Measurements from ENCODE around the gene PCAT6.
A peak's percentile ranks its signal among the peaks of the same experiment; 100 is the strongest.

The PCAT6 gene

DNA sequence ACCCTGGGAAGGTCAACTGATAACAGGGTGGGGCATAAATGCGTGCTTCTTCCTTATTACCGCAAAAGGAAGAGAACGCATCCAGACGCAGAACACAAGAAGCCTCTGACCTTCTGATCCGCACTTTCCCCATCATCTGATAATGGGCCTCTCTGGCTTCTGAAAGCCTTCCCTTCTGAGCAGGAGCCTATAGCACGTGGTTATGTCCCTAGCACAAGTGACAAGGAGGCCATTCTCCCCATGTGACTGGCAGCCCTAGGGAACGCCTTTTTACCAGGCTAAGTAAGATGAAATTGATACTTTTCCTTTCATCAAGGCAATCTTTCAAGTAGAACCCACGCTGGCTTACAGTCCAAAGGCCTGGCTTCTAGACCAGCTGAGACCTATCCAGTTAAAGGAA lies 44.0 kb downstream of the PCAT6 start:
- H3K4me3 ChIP-seq (replicated peaks; ENCODE audit: insufficient read depth, low read length): no peak overlapping the region
- H3K27ac ChIP-seq (replicated peaks): no peak overlapping the region
- no peak for DNase-seq (ENCODE audit: low read depth in 1 of 2, low spot score in 1 of 2)
- no peaks in the 10 kb centered on the region for H3K27me3 ChIP-seq (ENCODE audit: insufficient read depth, poor library complexity, severe bottlenecking)
- TF ChIP-seq, protein P1, sequence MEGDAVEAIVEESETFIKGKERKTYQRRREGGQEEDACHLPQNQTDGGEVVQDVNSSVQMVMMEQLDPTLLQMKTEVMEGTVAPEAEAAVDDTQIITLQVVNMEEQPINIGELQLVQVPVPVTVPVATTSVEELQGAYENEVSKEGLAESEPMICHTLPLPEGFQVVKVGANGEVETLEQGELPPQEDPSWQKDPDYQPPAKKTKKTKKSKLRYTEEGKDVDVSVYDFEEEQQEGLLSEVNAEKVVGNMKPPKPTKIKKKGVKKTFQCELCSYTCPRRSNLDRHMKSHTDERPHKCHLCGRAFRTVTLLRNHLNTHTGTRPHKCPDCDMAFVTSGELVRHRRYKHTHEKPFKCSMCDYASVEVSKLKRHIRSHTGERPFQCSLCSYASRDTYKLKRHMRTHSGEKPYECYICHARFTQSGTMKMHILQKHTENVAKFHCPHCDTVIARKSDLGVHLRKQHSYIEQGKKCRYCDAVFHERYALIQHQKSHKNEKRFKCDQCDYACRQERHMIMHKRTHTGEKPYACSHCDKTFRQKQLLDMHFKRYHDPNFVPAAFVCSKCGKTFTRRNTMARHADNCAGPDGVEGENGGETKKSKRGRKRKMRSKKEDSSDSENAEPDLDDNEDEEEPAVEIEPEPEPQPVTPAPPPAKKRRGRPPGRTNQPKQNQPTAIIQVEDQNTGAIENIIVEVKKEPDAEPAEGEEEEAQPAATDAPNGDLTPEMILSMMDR (IDR thresholded peaks at IDR 0.05; ENCODE audit: insufficient read depth, low read length): no peak
- no peak for TF ChIP-seq POLR2AphosphoS5 (IDR thresholded peaks at IDR 0.05; ENCODE audit: low read depth)
- TF ChIP-seq SPI1 (IDR thresholded peaks at IDR 0.05; ENCODE audit: borderline replicate concordance, low read depth): no peak
- TF ChIP-seq GABPA (IDR thresholded peaks at IDR 0.05; ENCODE audit: low read depth): no peak
- TF ChIP-seq, protein P2, sequence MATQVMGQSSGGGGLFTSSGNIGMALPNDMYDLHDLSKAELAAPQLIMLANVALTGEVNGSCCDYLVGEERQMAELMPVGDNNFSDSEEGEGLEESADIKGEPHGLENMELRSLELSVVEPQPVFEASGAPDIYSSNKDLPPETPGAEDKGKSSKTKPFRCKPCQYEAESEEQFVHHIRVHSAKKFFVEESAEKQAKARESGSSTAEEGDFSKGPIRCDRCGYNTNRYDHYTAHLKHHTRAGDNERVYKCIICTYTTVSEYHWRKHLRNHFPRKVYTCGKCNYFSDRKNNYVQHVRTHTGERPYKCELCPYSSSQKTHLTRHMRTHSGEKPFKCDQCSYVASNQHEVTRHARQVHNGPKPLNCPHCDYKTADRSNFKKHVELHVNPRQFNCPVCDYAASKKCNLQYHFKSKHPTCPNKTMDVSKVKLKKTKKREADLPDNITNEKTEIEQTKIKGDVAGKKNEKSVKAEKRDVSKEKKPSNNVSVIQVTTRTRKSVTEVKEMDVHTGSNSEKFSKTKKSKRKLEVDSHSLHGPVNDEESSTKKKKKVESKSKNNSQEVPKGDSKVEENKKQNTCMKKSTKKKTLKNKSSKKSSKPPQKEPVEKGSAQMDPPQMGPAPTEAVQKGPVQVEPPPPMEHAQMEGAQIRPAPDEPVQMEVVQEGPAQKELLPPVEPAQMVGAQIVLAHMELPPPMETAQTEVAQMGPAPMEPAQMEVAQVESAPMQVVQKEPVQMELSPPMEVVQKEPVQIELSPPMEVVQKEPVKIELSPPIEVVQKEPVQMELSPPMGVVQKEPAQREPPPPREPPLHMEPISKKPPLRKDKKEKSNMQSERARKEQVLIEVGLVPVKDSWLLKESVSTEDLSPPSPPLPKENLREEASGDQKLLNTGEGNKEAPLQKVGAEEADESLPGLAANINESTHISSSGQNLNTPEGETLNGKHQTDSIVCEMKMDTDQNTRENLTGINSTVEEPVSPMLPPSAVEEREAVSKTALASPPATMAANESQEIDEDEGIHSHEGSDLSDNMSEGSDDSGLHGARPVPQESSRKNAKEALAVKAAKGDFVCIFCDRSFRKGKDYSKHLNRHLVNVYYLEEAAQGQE (IDR thresholded peaks at IDR 0.05; ENCODE audit: insufficient replicate concordance, low read depth): no peak

DNA sequence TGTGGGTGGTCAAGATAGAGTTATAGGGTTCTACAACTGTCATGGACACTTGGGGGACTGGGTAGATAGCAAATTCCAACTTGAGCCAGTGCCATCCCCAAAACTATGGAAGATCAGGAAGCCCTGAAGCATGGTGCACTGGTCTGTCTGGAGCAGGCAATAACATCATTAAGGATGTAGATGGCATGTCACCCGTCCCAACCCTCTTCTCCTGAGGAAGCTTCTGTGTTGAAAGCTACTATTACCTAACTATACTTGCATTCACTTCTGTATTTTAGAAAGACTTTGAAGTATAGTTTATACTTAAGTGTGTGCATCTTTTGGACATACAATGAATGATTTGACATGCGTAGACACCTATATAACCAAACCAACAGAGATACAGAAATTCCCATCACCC lies 45.3 kb downstream of the PCAT6 start:
- TF ChIP-seq, protein P1 (IDR thresholded peaks at IDR 0.05; ENCODE audit: insufficient read depth, low read length): no peak
- TF ChIP-seq GABPA (IDR thresholded peaks at IDR 0.05; ENCODE audit: low read depth): no peak
- TF ChIP-seq SPI1 (IDR thresholded peaks at IDR 0.05; ENCODE audit: borderline replicate concordance, low read depth): peak; percentile 89
- peak in 1 of 2 experiments; percentile 63 for DNase-seq (ENCODE audit: low read depth in 1 of 2, low spot score in 1 of 2)
- Histone ChIP-seq H3K27ac (replicated peaks) (no peak overlapping the region; the same call in 1 of the 2 replicates), H3K27me3 (ENCODE audit: insufficient read depth, poor library complexity, severe bottlenecking) (no peaks in the 10 kb centered on the region), H3K4me3 (replicated peaks; ENCODE audit: insufficient read depth, low read length) (no peak overlapping the region)

DNA sequence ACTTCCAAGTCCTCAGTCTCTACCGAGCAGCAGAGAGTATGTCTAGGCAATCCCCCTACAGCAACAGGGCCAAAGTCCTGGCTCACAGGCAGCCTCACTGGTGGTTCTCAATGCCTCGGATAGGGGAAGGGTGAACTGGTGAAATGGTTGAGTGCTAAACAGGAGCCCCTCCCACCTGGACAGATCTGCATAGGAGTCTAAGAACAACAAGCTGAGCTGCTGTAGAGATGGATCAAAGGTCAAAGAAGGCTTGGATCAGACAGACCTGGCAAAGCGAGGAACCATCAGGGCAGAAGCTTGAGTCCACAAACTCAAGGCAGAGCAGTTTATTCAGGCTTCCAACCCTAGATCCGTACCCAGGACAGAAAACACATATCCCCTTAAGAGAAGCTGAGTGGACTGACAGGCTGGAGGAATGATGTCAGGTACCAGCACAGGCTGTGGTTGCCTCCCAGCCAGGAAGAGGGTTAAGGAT lies 46.4 kb downstream of the PCAT6 start:
- TF ChIP-seq SPI1 (IDR thresholded peaks at IDR 0.05; ENCODE audit: borderline replicate concordance, low read depth) (no peak), POLR2AphosphoS5 (IDR thresholded peaks at IDR 0.05; ENCODE audit: low read depth) (no peak), GABPA (IDR thresholded peaks at IDR 0.05; ENCODE audit: low read depth) (no peak)
- TF ChIP-seq, protein P1 (IDR thresholded peaks at IDR 0.05; ENCODE audit: insufficient read depth, low read length): no peak
- TF ChIP-seq, protein P2 (IDR thresholded peaks at IDR 0.05; ENCODE audit: insufficient replicate concordance, low read depth): no peak
- Histone ChIP-seq H3K4me3 (replicated peaks; ENCODE audit: insufficient read depth, low read length) (no peak overlapping the region), H3K27me3 (ENCODE audit: insufficient read depth, poor library complexity, severe bottlenecking) (no peaks in the 10 kb centered on the region), H3K27ac (replicated peaks) (no peak overlapping the region; the same call in 1 of the 2 replicates)
- DNase-seq (ENCODE audit: low read depth in 1 of 2, low spot score in 1 of 2): no peak

DNA sequence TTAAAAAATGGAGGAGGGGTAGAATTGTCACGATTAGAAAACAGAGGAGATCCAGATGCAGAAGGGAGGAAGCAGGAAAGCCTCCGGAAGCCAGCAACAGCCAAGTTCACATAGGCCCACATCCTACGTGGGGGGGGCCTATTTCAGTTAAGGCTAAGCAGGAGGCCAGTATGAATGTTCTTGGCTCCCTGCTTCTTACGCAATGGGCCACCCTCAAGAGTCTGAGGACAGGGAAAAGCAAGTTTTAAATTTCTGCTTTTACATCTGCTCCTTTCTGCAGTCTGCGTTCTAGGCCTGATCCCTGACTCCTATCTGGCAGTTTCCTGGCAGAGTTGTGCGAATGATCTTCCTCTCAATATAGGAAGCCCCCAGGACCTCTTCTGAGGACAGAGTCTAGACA lies 47.6 kb downstream of the PCAT6 start:
- TF ChIP-seq, protein P1 (IDR thresholded peaks at IDR 0.05; ENCODE audit: insufficient read depth, low read length): no peak
- TF ChIP-seq POLR2AphosphoS5 (IDR thresholded peaks at IDR 0.05; ENCODE audit: low read depth) (no peak), GABPA (IDR thresholded peaks at IDR 0.05; ENCODE audit: low read depth) (no peak), SPI1 (IDR thresholded peaks at IDR 0.05; ENCODE audit: borderline replicate concordance, low read depth) (no peak)
- TF ChIP-seq, protein P2 (IDR thresholded peaks at IDR 0.05; ENCODE audit: insufficient replicate concordance, low read depth): no peak
- Histone ChIP-seq H3K27me3 (ENCODE audit: insufficient read depth, poor library complexity, severe bottlenecking) (no peaks in the 10 kb centered on the region), H3K27ac (replicated peaks) (peak overlapping the region; percentile 71), H3K4me3 (replicated peaks; ENCODE audit: insufficient read depth, low read length) (no peak overlapping the region)
- peak; percentile 76 to 85 for DNase-seq (ENCODE audit: low read depth in 1 of 2, low spot score in 1 of 2)

All from HL-60 (cell line).